Peyer's patch (tissue), 4 donors: ENCODE measurements around the gene MCRIP2.

Experiments
- CTCF ChIP-seq, 6 experiments: fragments of 450-650 bp in 4 of 6; fragments of 200-600 bp in 2 of 6; sonication (generic) in 1 of 6; IDR thresholded peaks; one replicate each; pipeline ENCODE4 v1.5.1; 2017 to 2019; ENCODE audit warnings: antibody characterized with exemption in 6 of 6, mild to moderate bottlenecking in 3 of 6, moderate library complexity in 1 of 6
- POLR2A ChIP-seq, 2 donors: fragments of 450-650 bp; IDR thresholded peaks; one replicate each; pipeline ENCODE4 v1.5.1; 2017; ENCODE audit warnings: antibody characterized with exemption in 2 of 2, mild to moderate bottlenecking in 2 of 2, moderate library complexity in 2 of 2

- no peak for TF ChIP-seq POLR2A (IDR thresholded peaks at IDR 0.05)
- TF ChIP-seq CTCF (IDR thresholded peaks at IDR 0.05): no peak
These were observed 2.9 kb downstream of the MCRIP2 start for GRCh38 chr16:644556-644955.
